A673 (cell line): ENCODE data around the gene COL19A1. TPM values are rescaled to one million over a fixed set of nuclear protein-coding genes. Genes with fewer than 3 reads are reported as not detected.

ENCODE experiments used
- BruUV-seq: library from RNA; stranded (reverse); fragments of 400-500 nt; replicated peaks from 2 replicates; lab custom pipeline; 2021; lab: Mats Ljungman, UMichigan
- CTCF ChIA-PET: fragments of 300-600 bp; sonication (Branson Sonifier 250); formaldehyde crosslinking; loops from one replicate; lab custom pipeline; 2022; ENCODE audit warnings: antibody characterized with exemption; lab: Charles Lee
- POLR2A ChIA-PET: fragments of 300-600 bp; sonication (Branson Sonifier 250); formaldehyde crosslinking; loops from one replicate; lab custom pipeline; 2022; ENCODE audit warnings: antibody characterized with exemption; ENCODE audit not compliant: low non-redundant PET; lab: Charles Lee
- DNase-seq: peaks from one replicate; pipeline ENCODE4 v3.0.0-alpha.2; 2015; ENCODE audit warnings: low spot score
- H3K27ac ChIP-seq: fragments of 200-600 bp; sonication (generic); 2 replicates; pipeline ENCODE4 v1.5.1; 2016; ENCODE audit warnings: mixed run types, low read depth, mild to moderate bottlenecking, mixed read lengths, antibody characterized with exemption, low read length; ENCODE audit not compliant: poor library complexity, severe bottlenecking
- H3K27me3 ChIP-seq: fragments of 200-600 bp; sonication (generic); replicated peaks from 2 replicates; pipeline ENCODE4 v1.6.1; 2017; ENCODE audit warnings: mixed run types, low read depth, mild to moderate bottlenecking, mixed read lengths, antibody characterized with exemption, low read length; ENCODE audit not compliant: insufficient read depth, poor library complexity
- H3K36me3 ChIP-seq: fragments of 200-600 bp; sonication (generic); 2 replicates; pipeline ENCODE4 v1.6.1; 2016; ENCODE audit warnings: mixed run types, mild to moderate bottlenecking, mixed read lengths, antibody characterized with exemption, low read length; ENCODE audit not compliant: insufficient read depth, poor library complexity, severe bottlenecking
- H3K4me1 ChIP-seq: fragments of 200-600 bp; sonication (generic); 2 replicates; pipeline ENCODE4 v1.6.1; 2017; ENCODE audit warnings: mixed run types, mild to moderate bottlenecking, mixed read lengths, antibody characterized with exemption, low read length; ENCODE audit not compliant: insufficient read depth, poor library complexity, severe bottlenecking
- H3K4me3 ChIP-seq: fragments of 200-600 bp; sonication (generic); 2 replicates; pipeline ENCODE4 v1.5.1; 2016; ENCODE audit warnings: low read depth, mixed run types, mild to moderate bottlenecking, mixed read lengths, low read length; ENCODE audit not compliant: poor library complexity, severe bottlenecking
- H3K9me3 ChIP-seq: fragments of 200-600 bp; sonication (generic); 2 replicates; pipeline ENCODE4 v1.6.1; 2016; ENCODE audit warnings: mixed run types, low read depth, mild to moderate bottlenecking, mixed read lengths, antibody characterized with exemption, low read length; ENCODE audit not compliant: poor library complexity, severe bottlenecking
- CTCF ChIP-seq: fragments of 300-800, 200-600 bp; sonication (generic); conservative IDR thresholded peaks from 2 replicates; pipeline ENCODE4 v1.5.1; 2017; ENCODE audit warnings: low read depth, mild to moderate bottlenecking, antibody characterized with exemption, low read length, moderate library complexity, mixed read lengths
- EZH2 ChIP-seq: fragments of 200-600 bp; sonication (generic); IDR thresholded peaks from 2 replicates; pipeline ENCODE4 v1.6.1; 2017; ENCODE audit warnings: borderline replicate concordance, low read depth, mild to moderate bottlenecking, mixed read lengths, antibody characterized with exemption, low read length; ENCODE audit not compliant: poor library complexity, severe bottlenecking
- intact Hi-C: fragments of 100-400 bp; cut with micrococcal nuclease; formaldehyde crosslinking; loops from one replicate; pipeline ENCODE4 v1.10.0; 2022; ENCODE audit not compliant: unreplicated experiment
- total RNA-seq: library from RNA; stranded (reverse); gene quantifications from 2 replicates; pipeline ENCODE4 v1.2.3, GENCODE V29; 2021

COL19A1 gene
- total RNA-seq, 1 experiment from 2014 or later = 0.37 TPM

GRCh38 chr6:70082830-70083229 is 216.5 kb downstream of the COL19A1 start:
- Histone ChIP-seq H3K4me1 (no peaks in the 10 kb centered on the region), H3K36me3 (no peaks in the 10 kb centered on the region), H3K27me3 (no peaks in the 10 kb centered on the region), H3K9me3 (no peaks in the 10 kb centered on the region), H3K27ac (no peak overlapping the region), H3K4me3 (no peak overlapping the region)
- POLR2A ChIA-PET = no interaction called here
- TF ChIP-seq CTCF (no peak), EZH2 (no peak)
- no TSS peak for BruUV-seq
- CTCF ChIA-PET = no interaction called here
- intact Hi-C loops = no loop called here
- DNase-seq = no peak

- Histone ChIP-seq H3K27me3 (no peaks in the 10 kb centered on the region), H3K9me3 (no peaks in the 10 kb centered on the region), H3K27ac (no peak overlapping the region), H3K4me3 (no peak overlapping the region), H3K4me1 (no peaks in the 10 kb centered on the region), H3K36me3 (no peaks in the 10 kb centered on the region)
- no peak for DNase-seq
- intact Hi-C loops = no loop called here
- ChIA-PET POLR2A (no interaction called here), CTCF (no interaction called here)
- TF ChIP-seq CTCF = no peak
- no peak for TF ChIP-seq EZH2
- no TSS peak for BruUV-seq
Measured at GRCh38 chr6:70086806-70087205, 220.4 kb downstream of the COL19A1 start.

GRCh38 chr6:70094156-70094555 is 227.8 kb downstream of the COL19A1 start:
- CTCF ChIA-PET = interaction anchor here (0.8 kb wide), 1 partner anchor 14 kb away, joined by 3 read pairs; no protein-coding TSS in a partner anchor
- TF ChIP-seq EZH2 = no peak
- TF ChIP-seq CTCF = no peak
- intact Hi-C loops = no loop called here
- Histone ChIP-seq H3K4me1 (no peaks in the 10 kb centered on the region), H3K27me3 (no peaks in the 10 kb centered on the region), H3K36me3 (no peaks in the 10 kb centered on the region), H3K27ac (no peak overlapping the region), H3K4me3 (no peak overlapping the region), H3K9me3 (no peaks in the 10 kb centered on the region)
- BruUV-seq = no TSS peak
- POLR2A ChIA-PET = no interaction called here
- no peak for DNase-seq
